Omental fat pad (tissue), 4 donors: ENCODE results near the gene FAM111A. TPM values are rescaled to one million over a fixed set of nuclear protein-coding genes. Genes with fewer than 3 reads are reported as not detected.

Experiments used
- total RNA-seq, 4 donors: library from RNA; depleted of rRNA; stranded (reverse); fragments of >200 nt; gene quantifications; one replicate each; pipeline ENCODE4 v1.1.0, GENCODE V29; 2016

FAM111A gene
- total RNA-seq, 4 donors from 2014 or later: 18.2 to 60.1 (median 31.7) TPM

Other genes starting within 250 kb of the FAM111A start
- gene GLYATL1, start 203.4 kb upstream of the FAM111A start, total RNA-seq: under 1 TPM in 1 of 4 donors, not detected in 3; 0.69 TPM
- not detected for gene GLYATL1B, start 56.5 kb upstream of the FAM111A start, total RNA-seq
- 1 to 10 TPM in 2 of 4 donors, under 1 TPM in 1, not detected in 1; 0.19 to 2.4 (median 1.9) TPM for gene FAM111B, start 35.6 kb upstream of the FAM111A start, total RNA-seq
- 10 to 100 TPM; 12.0 to 75.6 (median 24.2) TPM for gene DTX4, start 29.3 kb downstream of the FAM111A start, total RNA-seq
- 10 to 100 TPM; 41.7 to 51.1 (median 47.5) TPM for gene MPEG1, start 70.1 kb downstream of the FAM111A start, total RNA-seq
- not detected for gene OR5AN1, start 216.0 kb downstream of the FAM111A start, total RNA-seq